Upper lobe of left lung (tissue), 6 donors: ENCODE measurements around the gene CDH15. TPM values are rescaled to one million over a fixed set of nuclear protein-coding genes. Genes with fewer than 3 reads are reported as not detected.
A peak's percentile ranks its signal among the peaks of the same experiment; 100 is the strongest.

ENCODE experiments used
- ATAC-seq, 2 donors: fragments of 200-7000 bp; cut with Tn5 transposase; one replicate each; pipeline ENCODE4 v1.9.1; 2022; ENCODE audit warnings: mild to moderate bottlenecking in 2 of 2, moderate library complexity in 2 of 2; ENCODE audit not compliant: low FRiP score in 2 of 2
- DNase-seq, 2 donors: peaks; one replicate each; pipeline ENCODE4 v3.0.0-alpha.2; 2019 to 2020
- H3K27ac ChIP-seq, 4 donors: fragments of 200-600 bp; sonication (generic); one replicate each; pipeline ENCODE4 v1.5.1; 2016 to 2019
- H3K27me3 ChIP-seq, 4 donors: fragments of 200-600 bp; sonication (generic); one replicate each; pipeline ENCODE4 v1.5.1; 2017 to 2019
- H3K36me3 ChIP-seq, 4 donors: fragments of 200-600 bp; sonication (generic); one replicate each; pipeline ENCODE4 v1.5.1; 2016 to 2019
- H3K4me1 ChIP-seq, 4 donors: fragments of 200-600 bp; sonication (generic); one replicate each; pipeline ENCODE4 v1.5.1; 2018 to 2019
- H3K4me3 ChIP-seq, 4 donors: fragments of 200-600 bp; sonication (generic); one replicate each; pipeline ENCODE4 v1.5.1; 2017 to 2019; ENCODE audit warnings: mild to moderate bottlenecking in 2 of 4, moderate library complexity in 1 of 4
- H3K9me3 ChIP-seq, 4 donors: fragments of 200-600 bp; sonication (generic); one replicate each; pipeline ENCODE4 v1.5.1; 2018 to 2019
- CTCF ChIP-seq, 6 experiments: fragments of 450-650 bp in 4 of 6; fragments of 200-600 bp in 2 of 6; sonication (generic) in 2 of 6; IDR thresholded peaks; one replicate each; pipeline ENCODE4 v1.5.1; 2016 to 2019; ENCODE audit warnings: antibody characterized with exemption in 6 of 6
- EP300 ChIP-seq, 4 donors: sonication (generic); formaldehyde crosslinking; IDR thresholded peaks; one replicate each; pipeline ENCODE4 v1.5.1; 2017; ENCODE audit warnings: antibody characterized with exemption in 4 of 4, control low read depth in 2 of 4
- POLR2A ChIP-seq, 4 donors: fragments of 450-650 bp; IDR thresholded peaks; one replicate each; pipeline ENCODE4 v1.5.1; 2016 to 2017; ENCODE audit warnings: antibody characterized with exemption in 4 of 4, mild to moderate bottlenecking in 2 of 4
- POLR2AphosphoS5 ChIP-seq, 2 donors: sonication (generic); formaldehyde crosslinking; IDR thresholded peaks; one replicate each; pipeline ENCODE4 v1.5.1; 2017; ENCODE audit warnings: antibody characterized with exemption in 2 of 2
- WGBS, 2 donors: methylation state at CpG; one replicate each; pipeline ENCODE4 v1.1.5; 2017 to 2018; 5-methylcytosine and 5-hydroxymethylcytosine counted together
- total RNA-seq, 6 donors: library from RNA; depleted of rRNA in 4 of 6; stranded (reverse); fragments of >200 nt in 4 of 6; gene quantifications; one replicate each; pipeline versions ENCODE4 v1.1.0 to v1.2.1, GENCODE V29; 2016 to 2021
- donor health status: DM: no; HTN: no; CAD: no; lungs with moderate emphysema.
- donor health status: DM: no; HTN: yes; CAD: no; lungs with severe emphysema.

The CDH15 gene
- total RNA-seq, 6 donors from 2014 or later: 0.39 to 4.2 (median 1.2) TPM

GRCh38 chr16:89129378-89129777, 42.2 kb upstream of the CDH15 start:
- DNase-seq (no peak), ATAC-seq (no peak)
- Histone ChIP-seq H3K9me3 (no peaks in the 10 kb centered on the region), H3K27me3 (no peaks in the 10 kb centered on the region), H3K36me3 (peaks cover 0 to 32% (median 21%) of the 10 kb centered on the region in 4 donors), H3K4me1 (no peaks in the 10 kb centered on the region), H3K27ac (no peak overlapping the region), H3K4me3 (no peak overlapping the region)
- WGBS, 2 donors: 93 to 97% methylated on average over 1 of the region's 1 CpG
- no peak for TF ChIP-seq POLR2A (IDR thresholded peaks at IDR 0.05)
- TF ChIP-seq POLR2AphosphoS5 (IDR thresholded peaks at IDR 0.05): no peak
- no peak for TF ChIP-seq CTCF (IDR thresholded peaks at IDR 0.05)
- no peak for TF ChIP-seq EP300 (IDR thresholded peaks at IDR 0.05)

GRCh38 chr16:89130448-89130847, 41.1 kb upstream of the CDH15 start:
- no peak overlapping the region for H3K4me3 ChIP-seq
- TF ChIP-seq POLR2AphosphoS5 (IDR thresholded peaks at IDR 0.05): no peak
- no peak for TF ChIP-seq EP300 (IDR thresholded peaks at IDR 0.05)
- no peak for TF ChIP-seq POLR2A (IDR thresholded peaks at IDR 0.05)
- TF ChIP-seq CTCF (IDR thresholded peaks at IDR 0.05): no peak
- no peaks in the 10 kb centered on the region for H3K27me3 ChIP-seq
- ATAC-seq (no peak), DNase-seq (no peak)
- H3K4me1 ChIP-seq: no peaks in the 10 kb centered on the region
- no peak overlapping the region for H3K27ac ChIP-seq
- H3K36me3 ChIP-seq: peaks cover 0 to 40% (median 29%) of the 10 kb centered on the region in 4 donors
- WGBS, 2 donors: 92 to 100% methylated on average over 5 of the region's 5 CpGs
- no peaks in the 10 kb centered on the region for H3K9me3 ChIP-seq

GRCh38 chr16:89131783-89132182, 39.8 kb upstream of the CDH15 start:
- Histone ChIP-seq H3K9me3 (no peaks in the 10 kb centered on the region), H3K4me3 (no peak overlapping the region), H3K27ac (no peak overlapping the region), H3K36me3 (peaks cover 0 to 43% (median 37%) of the 10 kb centered on the region in 4 donors), H3K4me1 (no peaks in the 10 kb centered on the region), H3K27me3 (no peaks in the 10 kb centered on the region)
- ATAC-seq (no peak), DNase-seq (peak in 1 of 2 donors; percentile 56)
- TF ChIP-seq EP300 (IDR thresholded peaks at IDR 0.05) (no peak), CTCF (IDR thresholded peaks at IDR 0.05) (no peak), POLR2AphosphoS5 (IDR thresholded peaks at IDR 0.05) (no peak), POLR2A (IDR thresholded peaks at IDR 0.05) (no peak)
- WGBS, 2 donors: 90 to 93% methylated on average over 13 to 15 of the region's 17 CpGs

- H3K9me3 ChIP-seq: no peaks in the 10 kb centered on the region
- 95 to 96% methylated on average over 13 to 22 of the region's 22 CpGs for WGBS, 2 donors
- DNase-seq (no peak), ATAC-seq (peak in 1 of 2 donors; percentile 30)
- no peaks in the 10 kb centered on the region for H3K27me3 ChIP-seq
- no peaks in the 10 kb centered on the region for H3K4me1 ChIP-seq
- no peak overlapping the region for H3K4me3 ChIP-seq
- H3K27ac ChIP-seq: no peak overlapping the region
- TF ChIP-seq CTCF (IDR thresholded peaks at IDR 0.05) (no peak), EP300 (IDR thresholded peaks at IDR 0.05) (no peak), POLR2A (IDR thresholded peaks at IDR 0.05) (no peak), POLR2AphosphoS5 (IDR thresholded peaks at IDR 0.05) (no peak)
- peaks cover 0 to 48% (median 41%) of the 10 kb centered on the region in 4 donors for H3K36me3 ChIP-seq
These were observed 39.1 kb upstream of the CDH15 start for GRCh38 chr16:89132194-89133005.
